Neural crest cell (in vitro differentiated cells): Measurements from ENCODE around the gene CD63. TPM values are rescaled to one million over a fixed set of nuclear protein-coding genes. Genes with fewer than 3 reads are reported as not detected.
A peak's percentile ranks its signal among the peaks of the same experiment; 100 is the strongest.
"Not testable (repeated sequence)": the region's sequence is repeated elsewhere in the genome, so short reads cannot be mapped to it uniquely, and the experiment has no call there.

Experiments
- DNase-seq: peaks from one replicate; pipeline ENCODE4 v3.0.0; 2021; ENCODE audit warnings: low read depth, mixed read lengths, low spot score
- H3K27ac Mint-ChIP-seq: one replicate; pipeline ENCODE4 v1.8.0; 2021; ENCODE audit warnings: mild to moderate bottlenecking, mixed read lengths; ENCODE audit not compliant: unreplicated experiment
- H3K27me3 Mint-ChIP-seq: 2 replicates; pipeline ENCODE4 v1.8.0; 2021; ENCODE audit warnings: low read depth, mild to moderate bottlenecking, mixed read lengths
- H3K36me3 Mint-ChIP-seq: 2 replicates; pipeline ENCODE4 v1.8.0; 2021; ENCODE audit warnings: low read depth, mild to moderate bottlenecking, mixed read lengths
- H3K4me1 Mint-ChIP-seq: 2 replicates; pipeline ENCODE4 v1.8.0; 2021; ENCODE audit warnings: mixed read lengths
- H3K4me3 Mint-ChIP-seq: one replicate; pipeline ENCODE4 v1.8.0; 2021; ENCODE audit warnings: mild to moderate bottlenecking, mixed read lengths
- H3K9me3 Mint-ChIP-seq: 2 replicates; pipeline ENCODE4 v1.8.0; 2021; ENCODE audit warnings: mixed read lengths
- total RNA-seq: library from RNA; stranded (reverse); gene quantifications from 2 replicates; pipeline ENCODE4 v1.2.1, GENCODE V29; 2021
- TF ChIP-seq, protein P1 (sequence below): fragments of 200-600 bp; sonication (generic); conservative IDR thresholded peaks from 2 replicates; pipeline ENCODE4 v1.5.0; 2021; ENCODE audit warnings: antibody characterized with exemption, mild to moderate bottlenecking

CD63 gene
- total RNA-seq, 1 donor from 2014 or later: 560 TPM

DNA sequence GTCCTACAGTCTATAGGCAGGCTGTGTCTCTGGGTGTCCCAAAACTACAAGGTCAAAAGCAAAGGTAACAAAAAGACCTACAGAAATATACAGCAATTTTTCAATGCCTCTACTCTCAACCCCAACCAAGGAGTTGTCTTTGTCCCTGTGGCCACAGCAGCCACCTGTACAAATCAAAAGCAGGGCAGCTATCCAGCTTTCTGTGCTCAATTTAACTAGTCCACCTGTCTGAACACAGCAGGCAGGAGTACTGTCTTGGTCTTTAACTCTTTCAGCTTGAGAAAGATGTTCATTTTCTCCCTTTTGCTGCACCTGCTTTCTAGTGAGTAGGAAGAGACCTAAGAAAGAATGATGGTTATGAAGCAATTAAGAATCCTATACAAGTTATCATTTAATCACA is 33.8 kb upstream of the CD63 start:
- Mint-ChIP-seq H3K9me3 (no peaks in the 10 kb centered on the region), H3K27ac (no peak overlapping the region), H3K4me3 (no peak overlapping the region), H3K27me3 (no peaks in the 10 kb centered on the region), H3K36me3 (peaks cover 26% of the 10 kb centered on the region), H3K4me1 (peaks cover 28% of the 10 kb centered on the region)
- DNase-seq: no peak
- TF ChIP-seq, protein P1, sequence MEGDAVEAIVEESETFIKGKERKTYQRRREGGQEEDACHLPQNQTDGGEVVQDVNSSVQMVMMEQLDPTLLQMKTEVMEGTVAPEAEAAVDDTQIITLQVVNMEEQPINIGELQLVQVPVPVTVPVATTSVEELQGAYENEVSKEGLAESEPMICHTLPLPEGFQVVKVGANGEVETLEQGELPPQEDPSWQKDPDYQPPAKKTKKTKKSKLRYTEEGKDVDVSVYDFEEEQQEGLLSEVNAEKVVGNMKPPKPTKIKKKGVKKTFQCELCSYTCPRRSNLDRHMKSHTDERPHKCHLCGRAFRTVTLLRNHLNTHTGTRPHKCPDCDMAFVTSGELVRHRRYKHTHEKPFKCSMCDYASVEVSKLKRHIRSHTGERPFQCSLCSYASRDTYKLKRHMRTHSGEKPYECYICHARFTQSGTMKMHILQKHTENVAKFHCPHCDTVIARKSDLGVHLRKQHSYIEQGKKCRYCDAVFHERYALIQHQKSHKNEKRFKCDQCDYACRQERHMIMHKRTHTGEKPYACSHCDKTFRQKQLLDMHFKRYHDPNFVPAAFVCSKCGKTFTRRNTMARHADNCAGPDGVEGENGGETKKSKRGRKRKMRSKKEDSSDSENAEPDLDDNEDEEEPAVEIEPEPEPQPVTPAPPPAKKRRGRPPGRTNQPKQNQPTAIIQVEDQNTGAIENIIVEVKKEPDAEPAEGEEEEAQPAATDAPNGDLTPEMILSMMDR: no peak

DNA sequence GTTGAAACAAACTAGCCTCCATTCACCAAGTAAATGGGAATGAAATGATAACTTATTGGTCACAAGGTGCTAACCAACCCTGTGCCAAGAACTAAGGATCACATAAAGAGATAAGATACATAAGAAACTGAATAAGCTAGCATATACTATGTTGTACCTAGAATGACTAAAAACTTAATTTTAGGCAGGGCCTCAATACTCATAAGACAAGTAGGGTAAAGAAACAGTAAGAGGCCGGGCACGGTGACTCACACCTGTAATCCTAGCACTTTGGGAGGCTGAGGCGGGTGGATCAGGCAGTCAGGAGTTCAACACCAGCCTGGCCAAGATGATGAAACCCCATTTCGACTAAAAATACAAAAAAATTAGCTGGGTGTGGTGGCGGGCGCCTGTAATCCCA is 31.9 kb upstream of the CD63 start:
- Mint-ChIP-seq H3K27me3 (no peaks in the 10 kb centered on the region), H3K4me3 (no peak overlapping the region), H3K36me3 (peaks cover 26% of the 10 kb centered on the region), H3K4me1 (peaks cover 23% of the 10 kb centered on the region), H3K27ac (no peak overlapping the region), H3K9me3 (no peaks in the 10 kb centered on the region)
- DNase-seq: no peak
- TF ChIP-seq, protein P1: no peak

DNA sequence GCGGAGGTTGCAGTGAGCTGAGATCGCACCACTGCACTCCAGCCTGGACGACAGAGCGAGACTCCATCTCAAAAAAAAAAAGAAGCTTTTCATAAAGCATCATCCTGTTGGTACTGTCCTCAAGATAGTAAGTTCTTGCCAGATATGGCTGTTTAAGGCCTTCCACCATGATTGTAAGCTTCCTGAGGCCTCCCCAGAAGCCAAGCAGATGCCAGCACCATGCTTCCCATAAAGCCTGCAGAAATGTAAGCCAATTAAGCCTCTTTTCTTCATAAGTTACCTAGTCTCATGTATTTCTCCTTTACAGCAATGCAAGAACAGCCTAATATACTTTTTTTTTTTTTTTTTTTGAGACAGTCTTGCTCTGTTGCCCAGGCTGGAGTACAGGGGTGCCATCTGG is 29.8 kb upstream of the CD63 start:
- Mint-ChIP-seq H3K36me3 (peaks cover 31% of the 10 kb centered on the region), H3K4me1 (peaks cover 27% of the 10 kb centered on the region)
- not testable (repeated sequence) for H3K9me3 Mint-ChIP-seq, H3K27ac Mint-ChIP-seq, DNase-seq, H3K4me3 Mint-ChIP-seq, H3K27me3 Mint-ChIP-seq

DNA sequence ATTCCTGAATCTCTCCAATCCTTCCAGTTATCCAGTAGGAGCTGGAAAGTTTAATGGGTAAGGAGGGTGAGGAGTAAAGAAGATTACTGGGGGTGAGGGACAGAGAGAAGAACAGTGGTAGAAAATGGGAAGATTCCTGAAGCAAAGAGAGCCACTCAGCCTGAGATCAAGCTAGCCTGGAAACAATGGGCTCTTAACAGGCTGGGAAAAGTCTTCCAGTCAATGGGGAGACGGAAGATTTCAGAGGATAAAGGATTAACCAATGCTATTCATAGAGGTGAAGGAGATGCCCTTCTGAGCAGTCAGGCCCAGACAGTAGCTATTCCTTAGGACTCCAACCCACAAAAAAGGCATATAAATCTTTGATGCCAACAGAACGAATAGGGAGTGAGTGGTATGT is 28.9 kb upstream of the CD63 start:
- peaks cover 27% of the 10 kb centered on the region for H3K4me1 Mint-ChIP-seq
- H3K36me3 Mint-ChIP-seq: peaks cover 36% of the 10 kb centered on the region
- H3K27me3 Mint-ChIP-seq: no peaks in the 10 kb centered on the region
- TF ChIP-seq, protein P1: no peak
- no peak overlapping the region for H3K27ac Mint-ChIP-seq
- peak overlapping the region; percentile 14 for H3K4me3 Mint-ChIP-seq
- H3K9me3 Mint-ChIP-seq: no peaks in the 10 kb centered on the region
- DNase-seq: no peak

DNA sequence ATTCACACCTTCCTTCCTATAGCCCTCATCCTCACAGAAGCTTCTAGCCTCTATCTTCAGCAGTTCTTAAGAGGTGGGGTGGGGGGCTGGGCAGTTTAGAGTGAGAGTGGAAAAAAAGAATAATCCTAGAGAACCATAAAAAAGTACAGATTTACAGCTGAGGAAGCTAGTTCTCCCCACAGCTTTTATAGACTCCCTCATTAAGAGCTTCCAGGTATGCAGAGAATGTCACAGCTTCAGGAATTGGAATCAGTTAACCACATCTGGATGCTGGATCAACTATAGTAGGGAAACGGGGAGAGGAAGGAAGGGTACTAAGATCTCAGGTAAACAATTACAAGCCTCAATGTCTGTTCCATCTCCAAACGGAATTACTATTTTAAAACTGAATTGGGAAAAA is 26.4 kb upstream of the CD63 start:
- DNase-seq: no peak
- no peaks in the 10 kb centered on the region for H3K9me3 Mint-ChIP-seq
- TF ChIP-seq, protein P1: no peak
- H3K4me3 Mint-ChIP-seq: peak overlapping the region; percentile 6
- H3K4me1 Mint-ChIP-seq: peaks cover 36% of the 10 kb centered on the region
- H3K27me3 Mint-ChIP-seq: no peaks in the 10 kb centered on the region
- peaks cover 37% of the 10 kb centered on the region for H3K36me3 Mint-ChIP-seq
- H3K27ac Mint-ChIP-seq: no peak overlapping the region

DNA sequence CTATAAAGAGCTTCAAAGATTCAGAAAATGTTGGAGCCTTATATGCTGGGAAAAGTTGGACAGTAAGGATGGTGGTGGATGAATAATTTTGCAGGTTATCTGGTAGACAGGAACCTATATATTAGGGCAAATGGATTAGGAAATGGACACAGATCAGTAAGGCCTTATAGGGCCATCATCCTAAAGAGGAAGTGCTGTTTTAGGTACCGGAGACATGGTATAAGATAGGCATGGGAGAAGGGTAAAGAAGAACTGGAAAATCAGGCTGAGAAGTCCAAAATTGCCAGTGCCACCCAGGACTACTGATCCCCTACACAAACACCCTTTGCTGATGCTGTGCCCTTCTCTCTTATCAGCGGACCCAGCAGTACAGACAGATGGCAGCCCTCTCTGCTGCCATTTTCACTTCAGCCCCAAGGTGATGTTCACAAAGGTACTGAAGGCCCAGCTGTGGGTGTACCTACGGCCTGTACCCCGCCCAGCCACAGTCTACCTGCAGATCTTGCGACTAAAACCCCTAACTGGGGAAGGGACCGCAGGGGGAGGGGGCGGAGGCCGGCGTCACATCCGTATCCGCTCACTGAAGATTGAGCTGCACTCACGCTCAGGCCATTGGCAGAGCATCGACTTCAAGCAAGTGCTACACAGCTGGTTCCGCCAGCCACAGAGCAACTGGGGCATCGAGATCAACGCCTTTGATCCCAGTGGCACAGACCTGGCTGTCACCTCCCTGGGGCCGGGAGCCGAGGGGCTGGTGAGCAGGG is 19.6 kb upstream of the CD63 start:
- Mint-ChIP-seq H3K4me3 (peak overlapping the region; percentile 96), H3K4me1 (peaks cover 58% of the 10 kb centered on the region), H3K27me3 (no peaks in the 10 kb centered on the region), H3K27ac (peak overlapping the region; percentile 29), H3K9me3 (no peaks in the 10 kb centered on the region), H3K36me3 (peaks cover 28% of the 10 kb centered on the region)
- DNase-seq: no peak
- TF ChIP-seq, protein P1: no peak
